Spinal cord (tissue), 10 donors: Measurements from ENCODE around the gene SUSD1. TPM values are rescaled to one million over a fixed set of nuclear protein-coding genes. Genes with fewer than 3 reads are reported as not detected.
A peak's percentile ranks its signal among the peaks of the same experiment; 100 is the strongest.
"Not testable (repeated sequence)": the region's sequence is repeated elsewhere in the genome, so short reads cannot be mapped to it uniquely, and the experiment has no call there.

Experiments
- DNase-seq, 6 donors: peaks; one replicate each; pipeline versions ENCODE4 v3.0.0 to v3.0.0-alpha.2; 2013 to 2015; ENCODE audit warnings: low spot score in 6 of 6, low read depth in 4 of 6
- H3K27ac ChIP-seq: one replicate; pipeline ENCODE4 v1.5.1; 2013; ENCODE audit warnings: low read depth, low read length, control low read depth
- H3K27me3 ChIP-seq: one replicate; pipeline ENCODE4 v1.6.1; 2013; ENCODE audit warnings: low read length; ENCODE audit not compliant: control insufficient read depth, insufficient read depth
- H3K36me3 ChIP-seq: one replicate; pipeline ENCODE4 v1.6.1; 2013; ENCODE audit warnings: low read length; ENCODE audit not compliant: control insufficient read depth, insufficient read depth
- H3K4me1 ChIP-seq: one replicate; pipeline ENCODE4 v1.6.1; 2013; ENCODE audit warnings: low read length; ENCODE audit not compliant: control insufficient read depth, insufficient read depth
- H3K4me3 ChIP-seq: one replicate; pipeline ENCODE4 v1.5.1; 2013; ENCODE audit warnings: low read depth, low read length, control low read depth
- H3K9me3 ChIP-seq: one replicate; pipeline ENCODE4 v1.6.1; 2013; ENCODE audit warnings: low read length; ENCODE audit not compliant: control insufficient read depth, insufficient read depth
- whole genome bisulfite sequencing: methylation state at CpG from one replicate; pipeline ENCODE4 v1.1.5; 2013; ENCODE audit warnings: missing lambda C conversion rate; ENCODE audit not compliant: insufficient coverage; 5-methylcytosine and 5-hydroxymethylcytosine counted together
- polyA plus RNA-seq, 2 donors: library from polyadenylated mRNA; unstranded; fragments of 120-200 nt; gene quantifications; one replicate each; pipeline ENCODE4 v1.2.1, GENCODE V29; 2013; ENCODE audit not compliant: insufficient read length in 2 of 2
- total RNA-seq, 2 donors: library from RNA; depleted of rRNA in 1 of 2; stranded (reverse); fragments of 120-200 nt in 1 of 2; fragments of >200 nt in 1 of 2; gene quantifications; one replicate each; pipeline versions ENCODE4 v1.2.3 to v1.2.4, GENCODE V29; 2013 to 2014
- donor health status: healthy.

Gene SUSD1
- total and polyA plus RNA-seq, 4 donors = 12.9 to 39.0 (median 15.3) TPM

DNA sequence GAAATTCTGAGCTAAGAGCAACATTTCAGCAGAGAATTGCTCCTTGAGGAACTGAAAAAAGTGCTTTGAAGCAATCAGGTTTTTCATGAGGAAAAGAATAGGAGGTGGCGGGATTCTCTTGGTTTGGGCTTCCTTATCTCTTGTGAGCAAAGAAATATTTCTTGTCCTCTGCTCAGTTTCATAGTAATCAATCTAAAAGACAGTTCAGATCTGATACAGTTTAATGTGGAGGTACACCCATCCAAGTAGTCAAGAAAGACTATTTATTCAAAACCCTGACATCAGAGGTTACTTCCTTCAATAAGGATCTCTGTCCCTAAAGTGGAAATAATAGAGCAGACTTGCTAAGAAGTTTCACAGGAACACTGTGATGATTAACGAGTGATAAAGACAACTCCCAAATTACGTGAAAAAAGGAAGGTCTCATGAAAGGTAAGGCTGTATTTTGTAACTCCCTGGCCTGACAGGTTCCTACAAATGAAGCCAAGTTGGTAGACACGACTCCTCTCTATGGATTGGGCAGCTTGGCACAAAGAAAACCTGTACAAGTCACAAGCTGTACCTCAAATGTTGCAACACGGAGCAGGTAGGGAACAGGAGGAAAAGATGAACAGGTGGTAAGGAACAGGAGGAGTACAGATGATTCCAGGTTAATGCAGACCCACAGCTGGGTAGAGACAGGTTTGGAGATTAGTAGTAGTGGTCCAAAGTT lies 94.1 kb downstream of the SUSD1 start:
- no peak for DNase-seq
- Histone ChIP-seq H3K4me3 (no peak overlapping the region), H3K36me3 (peaks cover 8% of the 10 kb centered on the region), H3K9me3 (no peaks in the 10 kb centered on the region), H3K4me1 (no peaks in the 10 kb centered on the region), H3K27ac (no peak overlapping the region), H3K27me3 (no peaks in the 10 kb centered on the region)
- WGBS = 100% methylated on average over 2 of the region's 5 CpGs

DNA sequence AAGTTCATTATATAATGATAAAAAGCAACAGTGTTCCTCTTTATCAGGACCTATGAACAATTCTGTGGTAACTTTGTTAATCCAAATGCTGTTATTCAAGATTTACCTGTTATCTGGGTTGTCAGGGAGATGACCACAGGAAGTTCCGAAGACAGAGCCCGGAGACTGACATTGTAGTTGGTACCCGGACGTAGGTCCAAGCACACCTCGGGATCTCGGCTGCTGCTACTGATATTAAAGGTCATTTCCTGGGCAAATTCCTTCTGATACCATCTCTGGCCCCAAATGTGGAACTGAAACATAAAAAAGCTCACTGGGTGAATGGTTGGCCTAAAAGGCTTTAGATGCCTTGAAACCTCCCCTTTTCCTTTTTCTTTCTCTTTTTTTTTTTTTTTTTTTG lies 96.7 kb downstream of the SUSD1 start:
- Histone ChIP-seq H3K4me3 (no peak overlapping the region), H3K36me3 (peaks cover 8% of the 10 kb centered on the region), H3K9me3 (no peaks in the 10 kb centered on the region), H3K27me3 (no peaks in the 10 kb centered on the region), H3K4me1 (no peaks in the 10 kb centered on the region), H3K27ac (no peak overlapping the region)
- no peak for DNase-seq
- 88% methylated on average over 5 of the region's 6 CpGs for WGBS

GRCh38 chr9:112076814-112077213 lies 98.3 kb downstream of the SUSD1 start:
- no peak for DNase-seq
- Histone ChIP-seq H3K36me3 (peaks cover 8% of the 10 kb centered on the region), H3K27ac (no peak overlapping the region), H3K9me3 (no peaks in the 10 kb centered on the region), H3K4me3 (no peak overlapping the region), H3K4me1 (no peaks in the 10 kb centered on the region), H3K27me3 (no peaks in the 10 kb centered on the region)
- WGBS = 91% methylated on average over 5 of the region's 7 CpGs

GRCh38 chr9:112075009-112075378 lies 100.1 kb downstream of the SUSD1 start:
- H3K27me3 ChIP-seq = no peaks in the 10 kb centered on the region
- peaks cover 10% of the 10 kb centered on the region for H3K36me3 ChIP-seq
- H3K4me3 ChIP-seq = no peak overlapping the region
- H3K4me1 ChIP-seq = no peaks in the 10 kb centered on the region
- no peak for DNase-seq
- no peak overlapping the region for H3K27ac ChIP-seq
- WGBS = no CpG with 5 or more reads among the region's 2 CpGs
- H3K9me3 ChIP-seq = no peaks in the 10 kb centered on the region

DNA sequence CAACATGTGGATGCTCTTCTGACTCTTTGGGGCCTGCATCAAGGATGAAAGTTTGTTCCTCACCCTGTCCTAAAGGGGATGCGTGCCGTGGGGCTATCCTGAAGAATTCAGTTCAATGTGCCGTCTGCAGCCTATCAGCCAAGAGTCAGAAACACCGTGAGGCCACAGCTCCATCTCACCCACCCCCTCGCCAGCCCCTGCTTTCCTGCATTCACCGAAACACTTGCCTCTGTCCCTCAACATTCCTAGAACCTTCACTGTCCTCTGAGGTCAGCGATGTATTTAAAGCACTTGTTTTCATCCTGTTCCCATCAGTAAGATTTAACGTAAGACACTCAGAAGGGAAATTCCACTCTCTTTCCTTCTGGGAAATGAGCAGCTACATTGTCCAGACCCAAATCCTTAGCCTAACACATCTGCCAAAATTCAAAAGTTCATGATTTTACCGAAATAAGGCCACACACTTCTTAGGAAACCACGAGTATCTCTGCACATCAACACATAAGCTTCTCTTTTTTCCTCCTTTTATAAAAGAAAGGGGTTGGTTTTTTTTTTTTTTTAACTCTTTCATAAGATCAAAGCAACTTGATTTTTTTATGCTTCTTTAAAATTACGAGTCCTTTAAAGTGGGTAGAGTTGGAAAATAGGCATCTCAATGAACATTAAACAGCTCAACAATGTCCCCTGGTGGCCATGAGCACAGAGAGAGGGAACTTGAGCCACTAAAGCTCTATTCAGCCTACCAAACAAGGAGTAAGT lies 100.7 kb downstream of the SUSD1 start:
- no peaks in the 10 kb centered on the region for H3K27me3 ChIP-seq
- H3K9me3 ChIP-seq = no peaks in the 10 kb centered on the region
- no peak overlapping the region for H3K27ac ChIP-seq
- no peak overlapping the region for H3K4me3 ChIP-seq
- 82% methylated on average over 8 of the region's 11 CpGs for WGBS
- peaks cover 9% of the 10 kb centered on the region for H3K36me3 ChIP-seq
- peak in 5 of 6 donors; percentile 50 to 90 (median 61) for DNase-seq
- H3K4me1 ChIP-seq = no peaks in the 10 kb centered on the region

GRCh38 chr9:112073639-112074173 lies 101.4 kb downstream of the SUSD1 start:
- H3K4me1 ChIP-seq, DNase-seq, H3K9me3 ChIP-seq, H3K4me3 ChIP-seq, H3K27me3 ChIP-seq, H3K36me3 ChIP-seq, H3K27ac ChIP-seq: not testable (repeated sequence)
- 97% methylated on average over 7 of the region's 10 CpGs for WGBS

GRCh38 chr9:112072721-112073638 lies 102.1 kb downstream of the SUSD1 start:
- no peak for DNase-seq
- Histone ChIP-seq H3K4me3 (no peak overlapping the region), H3K27ac (no peak overlapping the region), H3K4me1 (no peaks in the 10 kb centered on the region), H3K36me3 (peaks cover 8% of the 10 kb centered on the region), H3K27me3 (no peaks in the 10 kb centered on the region), H3K9me3 (no peaks in the 10 kb centered on the region)
- WGBS = 84% methylated on average over 5 of the region's 9 CpGs

- DNase-seq = no peak
- no peaks in the 10 kb centered on the region for H3K9me3 ChIP-seq
- no peak overlapping the region for H3K27ac ChIP-seq
- 79% methylated on average over 2 of the region's 15 CpGs for WGBS
- no peaks in the 10 kb centered on the region for H3K27me3 ChIP-seq
- no peak overlapping the region for H3K4me3 ChIP-seq
- no peaks in the 10 kb centered on the region for H3K4me1 ChIP-seq
- peaks cover 9% of the 10 kb centered on the region for H3K36me3 ChIP-seq
Measured at GRCh38 chr9:112069318-112070169, 105.6 kb downstream of the SUSD1 start.
